CD4-positive, alpha-beta memory T cell (primary cell): ENCODE results near the gene ADAP1. TPM values are rescaled to one million over a fixed set of nuclear protein-coding genes. Genes with fewer than 3 reads are reported as not detected.

Experiments
- CTCF ChIA-PET: fragments of 350-600 bp; sonication (Branson Sonifier 250); formaldehyde crosslinking; loops from one replicate; lab custom pipeline; 2021; ENCODE audit warnings: inconsistent platforms; ENCODE audit not compliant: partially characterized antibody; lab: Charles Lee
- POLR2A ChIA-PET: fragments of 350-600 bp; sonication (Branson Sonifier 250); formaldehyde crosslinking; loops from one replicate; lab custom pipeline; 2021; ENCODE audit not compliant: partially characterized antibody; lab: Charles Lee
- DNase-seq, 5 donors: peaks; one replicate each; pipeline versions ENCODE4 v3.0.0 to v3.0.0-alpha.2; 2020 to 2022; ENCODE audit warnings: mixed read lengths in 1 of 5
- H3K27ac ChIP-seq: one replicate; pipeline ENCODE4 v1.7.0; 2013; ENCODE audit warnings: low read depth, low read length
- H3K27me3 ChIP-seq: 2 replicates; pipeline ENCODE4 v1.7.0; 2013; ENCODE audit warnings: mild to moderate bottlenecking, low read length, moderate library complexity; ENCODE audit not compliant: insufficient read depth
- H3K36me3 ChIP-seq: 2 replicates; pipeline ENCODE4 v1.7.0; 2013; ENCODE audit warnings: mild to moderate bottlenecking, low read length, moderate library complexity; ENCODE audit not compliant: insufficient read depth
- H3K4me1 ChIP-seq: 2 replicates; pipeline ENCODE4 v1.7.0; 2013; ENCODE audit warnings: mild to moderate bottlenecking, low read length, moderate library complexity; ENCODE audit not compliant: insufficient read depth
- H3K4me3 ChIP-seq, 2 donors: one replicate each; pipeline ENCODE4 v1.7.0; 2013; ENCODE audit warnings: low read length in 2 of 2, mild to moderate bottlenecking in 1 of 2
- H3K9me3 ChIP-seq, 2 donors: one replicate each; pipeline ENCODE4 v1.7.0; 2013; ENCODE audit warnings: low read length in 2 of 2, control low read depth in 1 of 2; ENCODE audit not compliant: control insufficient read depth in 1 of 2
- H3K27ac Mint-ChIP-seq, 7 donors: one replicate each; pipeline ENCODE4 v1.8.0; 2020 to 2021; ENCODE audit warnings: mixed read lengths in 7 of 7, mild to moderate bottlenecking in 6 of 7, inconsistent platforms in 3 of 7, moderate library complexity in 3 of 7
- H3K27me3 Mint-ChIP-seq, 2 donors: one replicate each; pipeline ENCODE4 v1.8.0; 2020 to 2021; ENCODE audit warnings: mixed read lengths in 2 of 2
- H3K36me3 Mint-ChIP-seq, 2 donors: one replicate each; pipeline ENCODE4 v1.8.0; 2020 to 2021; ENCODE audit warnings: mixed read lengths in 2 of 2, inconsistent platforms in 1 of 2, mild to moderate bottlenecking in 1 of 2
- H3K4me1 Mint-ChIP-seq, 4 donors: one replicate each; pipeline ENCODE4 v1.8.0; 2020 to 2021; ENCODE audit warnings: mixed read lengths in 4 of 4, mild to moderate bottlenecking in 1 of 4
- H3K4me3 Mint-ChIP-seq, 8 donors: one replicate each; pipeline ENCODE4 v1.8.0; 2020 to 2021; ENCODE audit warnings: mixed read lengths in 8 of 8, mild to moderate bottlenecking in 7 of 8, moderate library complexity in 6 of 8, inconsistent platforms in 3 of 8
- H3K9me3 Mint-ChIP-seq, 8 donors: one replicate each; pipeline ENCODE4 v1.8.0; 2020 to 2021; ENCODE audit warnings: mixed read lengths in 8 of 8, mild to moderate bottlenecking in 5 of 8, inconsistent platforms in 3 of 8, moderate library complexity in 1 of 8
- intact Hi-C: fragments of 100-400 bp; cut with micrococcal nuclease; formaldehyde crosslinking; loops from one replicate; pipeline ENCODE4 v1.15.1; 2023
- polyA plus RNA-seq, 2 donors: library from polyadenylated mRNA; unstranded; fragments of 300-500 nt; fragmentation: Illumina TruSeq; gene quantifications; one replicate each; pipeline ENCODE4 v1.2.3, GENCODE V29; 2021
- total RNA-seq, 2 experiments: library from RNA; stranded (reverse); gene quantifications; one replicate each; pipeline ENCODE4 v1.2.3, GENCODE V29; 2021

ADAP1 gene
- total and polyA plus RNA-seq, 4 experiments from 2014 or later = 5.1 to 10.0 (median 8.8) TPM

- Histone ChIP-seq H3K4me3 (no peak overlapping the region), H3K4me1 (peaks cover 5% of the 10 kb centered on the region), H3K36me3 (no peaks in the 10 kb centered on the region), H3K9me3 (no peaks in the 10 kb centered on the region), H3K27ac (no peak overlapping the region), H3K27me3 (no peaks in the 10 kb centered on the region)
- Mint-ChIP-seq H3K4me3 (peak overlapping the region in 1 of 8 donors; percentile 6), H3K36me3 (no peaks in the 10 kb centered on the region), H3K27ac (peak overlapping the region in 1 of 7 donors; percentile 15), H3K27me3 (no peaks in the 10 kb centered on the region), H3K9me3 (peaks cover 0 to 2% (median 0%) of the 10 kb centered on the region in 8 donors), H3K4me1 (peaks cover 0 to 5% (median 2%) of the 10 kb centered on the region in 4 donors)
- POLR2A ChIA-PET = no interaction called here
- CTCF ChIA-PET = no interaction called here
- intact Hi-C loops = no loop called here
- no peak for DNase-seq
These were observed 5.2 kb downstream of the ADAP1 start for GRCh38 chr7:949021-949934.

- Histone ChIP-seq H3K9me3 (no peaks in the 10 kb centered on the region), H3K27me3 (no peaks in the 10 kb centered on the region), H3K4me1 (no peaks in the 10 kb centered on the region), H3K27ac (no peak overlapping the region), H3K4me3 (no peak overlapping the region), H3K36me3 (no peaks in the 10 kb centered on the region)
- Mint-ChIP-seq H3K9me3 (peaks cover 0 to 2% (median 0%) of the 10 kb centered on the region in 8 donors), H3K4me1 (peaks cover 0 to 4% (median 2%) of the 10 kb centered on the region in 4 donors), H3K27me3 (no peaks in the 10 kb centered on the region), H3K27ac (no peak overlapping the region), H3K4me3 (no peak overlapping the region), H3K36me3 (no peaks in the 10 kb centered on the region)
- intact Hi-C loops = no loop called here
- ChIA-PET CTCF (no interaction called here), POLR2A (no interaction called here)
- no peak for DNase-seq
These were observed 6.9 kb downstream of the ADAP1 start for GRCh38 chr7:947391-948210.

GRCh38 chr7:946256-946996 lies 8.1 kb downstream of the ADAP1 start:
- no peaks in the 10 kb centered on the region for H3K4me1 ChIP-seq
- H3K9me3 ChIP-seq = no peaks in the 10 kb centered on the region
- Mint-ChIP-seq H3K27ac (no peak overlapping the region), H3K4me1 (peaks cover 0 to 3% (median under 1%) of the 10 kb centered on the region in 4 donors), H3K27me3 (peaks cover 0 to 2% of the 10 kb centered on the region in 2 donors), H3K4me3 (no peak overlapping the region), H3K36me3 (no peaks in the 10 kb centered on the region), H3K9me3 (peaks cover 0 to 2% (median 0%) of the 10 kb centered on the region in 8 donors)
- H3K27me3 ChIP-seq = no peaks in the 10 kb centered on the region
- ChIA-PET CTCF (no interaction called here), POLR2A (no interaction called here)
- no peaks in the 10 kb centered on the region for H3K36me3 ChIP-seq
- no peak overlapping the region for H3K4me3 ChIP-seq
- DNase-seq = no peak
- intact Hi-C loops = no loop called here
- no peak overlapping the region for H3K27ac ChIP-seq

- Histone ChIP-seq H3K36me3 (no peaks in the 10 kb centered on the region), H3K27me3 (no peaks in the 10 kb centered on the region), H3K9me3 (peaks cover 0 to under 1% of the 10 kb centered on the region in 2 donors), H3K4me3 (no peak overlapping the region), H3K27ac (no peak overlapping the region), H3K4me1 (no peaks in the 10 kb centered on the region)
- Mint-ChIP-seq H3K9me3 (peaks cover 0 to 5% (median under 1%) of the 10 kb centered on the region in 8 donors), H3K4me3 (no peak overlapping the region), H3K4me1 (peaks cover 0 to 4% (median 4%) of the 10 kb centered on the region in 4 donors), H3K36me3 (no peaks in the 10 kb centered on the region), H3K27ac (no peak overlapping the region), H3K27me3 (peaks cover 0 to 2% of the 10 kb centered on the region in 2 donors)
- DNase-seq = no peak
- ChIA-PET POLR2A (no interaction called here), CTCF (no interaction called here)
- intact Hi-C loops = no loop called here
These were observed 8.8 kb downstream of the ADAP1 start for GRCh38 chr7:945556-946255.

- peaks cover 2 to 4% (median 4%) of the 10 kb centered on the region in 4 donors for H3K4me1 Mint-ChIP-seq
- peaks cover 1 to 11% (median 4%) of the 10 kb centered on the region in 8 donors for H3K9me3 Mint-ChIP-seq
- H3K36me3 Mint-ChIP-seq = peaks cover 0 to 4% of the 10 kb centered on the region in 2 donors
- H3K9me3 ChIP-seq = peaks cover 0 to 6% of the 10 kb centered on the region in 2 donors
- intact Hi-C loops = no loop called here
- H3K4me3 ChIP-seq = no peak overlapping the region
- no peak for DNase-seq
- H3K27me3 Mint-ChIP-seq = peaks cover 0 to 2% of the 10 kb centered on the region in 2 donors
- ChIA-PET CTCF (no interaction called here), POLR2A (no interaction called here)
- H3K27ac Mint-ChIP-seq = no peak overlapping the region
- no peaks in the 10 kb centered on the region for H3K27me3 ChIP-seq
- no peaks in the 10 kb centered on the region for H3K36me3 ChIP-seq
- no peak overlapping the region for H3K4me3 Mint-ChIP-seq
- no peak overlapping the region for H3K27ac ChIP-seq
- H3K4me1 ChIP-seq = no peaks in the 10 kb centered on the region
These were observed 9.3 kb downstream of the ADAP1 start for GRCh38 chr7:945147-945555.

GRCh38 chr7:944744-945143 lies 9.7 kb downstream of the ADAP1 start:
- H3K36me3 Mint-ChIP-seq = peaks cover 0 to 5% of the 10 kb centered on the region in 2 donors
- H3K9me3 Mint-ChIP-seq = peaks cover 0 to 15% (median 5%) of the 10 kb centered on the region in 8 donors
- peaks cover 0 to 2% of the 10 kb centered on the region in 2 donors for H3K27me3 Mint-ChIP-seq
- POLR2A ChIA-PET = no interaction called here
- Histone ChIP-seq H3K27me3 (no peaks in the 10 kb centered on the region), H3K4me3 (no peak overlapping the region), H3K27ac (no peak overlapping the region), H3K9me3 (peaks cover 0 to 6% of the 10 kb centered on the region in 2 donors), H3K4me1 (no peaks in the 10 kb centered on the region), H3K36me3 (no peaks in the 10 kb centered on the region)
- no peak for DNase-seq
- peaks cover 2 to 4% (median 4%) of the 10 kb centered on the region in 4 donors for H3K4me1 Mint-ChIP-seq
- H3K4me3 Mint-ChIP-seq = no peak overlapping the region
- CTCF ChIA-PET = no interaction called here
- intact Hi-C loops = no loop called here
- H3K27ac Mint-ChIP-seq = peak overlapping the region in 1 of 7 donors; percentile 43
